MM.1S (cell line): ENCODE measurements around the gene OR52K1.

Experiments
- EZH2 ChIP-seq: fragments of 300-600 bp; sonication (generic); optimal IDR thresholded peaks from 2 replicates; pipeline ENCODE3; 2017; ENCODE audit warnings: low read depth, mild to moderate bottlenecking, antibody characterized with exemption, low read length, mixed read lengths
- TF ChIP-seq, protein P1 (sequence below): fragments of 300-600 bp; sonication (generic); IDR thresholded peaks from 2 replicates; pipeline ENCODE4 v1.5.1; 2016; ENCODE audit warnings: antibody characterized with exemption, low read length, mixed read lengths

DNA sequence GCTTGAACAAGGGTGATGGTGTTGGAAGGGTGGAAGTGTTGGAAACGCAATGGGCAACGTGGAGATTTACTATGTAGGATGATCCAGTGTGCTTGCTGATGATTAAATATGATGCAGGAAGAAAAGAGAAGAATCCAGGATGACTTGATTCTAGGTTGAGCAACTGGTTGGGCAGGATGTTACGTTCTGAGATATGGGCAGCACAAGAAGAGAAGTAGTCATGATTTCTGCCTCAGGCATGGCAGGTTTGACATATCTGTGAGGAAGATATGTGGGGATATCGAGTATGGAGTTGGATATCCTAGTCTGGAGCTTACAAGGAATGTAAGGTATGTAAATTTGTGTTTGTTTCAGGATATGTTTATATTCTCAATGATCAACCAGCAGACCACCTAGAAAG is 1.9 kb downstream of the OR52K1 start:
- TF ChIP-seq EZH2, result no peak
- TF ChIP-seq, protein P1, sequence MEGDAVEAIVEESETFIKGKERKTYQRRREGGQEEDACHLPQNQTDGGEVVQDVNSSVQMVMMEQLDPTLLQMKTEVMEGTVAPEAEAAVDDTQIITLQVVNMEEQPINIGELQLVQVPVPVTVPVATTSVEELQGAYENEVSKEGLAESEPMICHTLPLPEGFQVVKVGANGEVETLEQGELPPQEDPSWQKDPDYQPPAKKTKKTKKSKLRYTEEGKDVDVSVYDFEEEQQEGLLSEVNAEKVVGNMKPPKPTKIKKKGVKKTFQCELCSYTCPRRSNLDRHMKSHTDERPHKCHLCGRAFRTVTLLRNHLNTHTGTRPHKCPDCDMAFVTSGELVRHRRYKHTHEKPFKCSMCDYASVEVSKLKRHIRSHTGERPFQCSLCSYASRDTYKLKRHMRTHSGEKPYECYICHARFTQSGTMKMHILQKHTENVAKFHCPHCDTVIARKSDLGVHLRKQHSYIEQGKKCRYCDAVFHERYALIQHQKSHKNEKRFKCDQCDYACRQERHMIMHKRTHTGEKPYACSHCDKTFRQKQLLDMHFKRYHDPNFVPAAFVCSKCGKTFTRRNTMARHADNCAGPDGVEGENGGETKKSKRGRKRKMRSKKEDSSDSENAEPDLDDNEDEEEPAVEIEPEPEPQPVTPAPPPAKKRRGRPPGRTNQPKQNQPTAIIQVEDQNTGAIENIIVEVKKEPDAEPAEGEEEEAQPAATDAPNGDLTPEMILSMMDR, result no peak
